A204.1 (cell line): Measurements from ENCODE around the gene OGT.
"Not testable (repeated sequence)": the region's sequence is repeated elsewhere in the genome, so short reads cannot be mapped to it uniquely, and the experiment has no call there.

Experiments
- FAIRE-seq: peaks from 2 replicates; lab custom pipeline; 2012; peaks lifted over from hg19 to GRCh38; lab: Jason Lieb, UNC

Gene OGT

DNA sequence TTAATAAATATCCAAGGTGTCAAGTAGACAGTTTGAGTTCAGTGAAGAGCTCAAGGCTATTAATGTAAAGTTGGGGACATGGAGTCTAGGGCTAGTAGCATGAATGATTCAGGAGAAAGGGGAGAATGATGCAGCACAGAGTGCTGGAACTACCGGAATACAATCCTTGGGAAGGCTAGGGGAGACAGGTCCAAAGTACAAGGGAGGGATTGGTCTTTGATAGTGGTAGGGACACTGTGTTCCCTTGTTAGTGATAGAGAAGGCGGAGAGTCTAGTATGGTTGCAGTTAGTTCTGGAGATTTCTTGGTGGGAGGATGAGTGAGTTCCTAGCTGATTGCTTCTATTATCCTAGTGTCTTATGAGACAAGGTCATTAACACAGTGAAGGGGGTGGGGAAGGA lies 54.0 kb downstream of the OGT start:
- FAIRE-seq = no peak

- FAIRE-seq = not testable (repeated sequence)
Measured at GRCh38 chrX:71593210-71593609, 60.3 kb downstream of the OGT start.

DNA sequence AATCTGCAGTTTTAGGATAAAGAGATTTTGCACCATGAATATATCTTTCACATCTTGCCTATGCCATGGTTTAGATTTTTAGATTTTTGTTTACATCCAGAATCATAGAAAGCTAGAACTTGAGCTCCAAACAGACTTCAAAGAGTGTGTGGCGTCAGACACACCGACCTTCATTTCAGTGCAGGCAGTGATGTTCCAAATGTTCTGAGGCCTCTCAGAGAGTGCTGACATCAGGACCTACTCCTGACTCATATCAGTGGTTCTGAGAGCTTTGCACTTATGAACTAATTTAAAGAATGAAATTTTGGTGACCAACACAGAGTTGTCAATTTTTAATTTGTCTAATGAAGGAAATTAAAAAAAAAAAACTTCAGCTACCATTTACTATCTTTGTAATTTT lies 67.1 kb downstream of the OGT start:
- no peak for FAIRE-seq

DNA sequence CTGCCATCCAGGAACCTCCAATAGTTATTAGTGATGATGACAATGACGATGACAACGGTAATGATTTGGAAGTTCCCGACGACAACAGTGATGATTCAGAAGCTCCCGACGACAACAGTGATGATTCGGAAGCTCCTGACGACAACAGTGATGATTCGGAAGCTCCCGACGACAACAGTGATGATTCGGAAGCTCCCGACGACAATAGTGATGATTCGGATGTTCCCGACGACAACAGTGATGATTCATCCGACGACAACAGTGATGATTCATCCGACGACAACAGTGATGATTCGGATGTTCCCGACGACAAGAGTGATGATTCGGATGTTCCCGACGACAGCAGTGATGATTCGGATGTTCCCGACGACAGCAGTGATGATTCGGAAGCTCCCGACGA lies 70.7 kb downstream of the OGT start:
- FAIRE-seq = no peak

- no peak for FAIRE-seq
Measured at GRCh38 chrX:71604141-71604540, 71.2 kb downstream of the OGT start.

DNA sequence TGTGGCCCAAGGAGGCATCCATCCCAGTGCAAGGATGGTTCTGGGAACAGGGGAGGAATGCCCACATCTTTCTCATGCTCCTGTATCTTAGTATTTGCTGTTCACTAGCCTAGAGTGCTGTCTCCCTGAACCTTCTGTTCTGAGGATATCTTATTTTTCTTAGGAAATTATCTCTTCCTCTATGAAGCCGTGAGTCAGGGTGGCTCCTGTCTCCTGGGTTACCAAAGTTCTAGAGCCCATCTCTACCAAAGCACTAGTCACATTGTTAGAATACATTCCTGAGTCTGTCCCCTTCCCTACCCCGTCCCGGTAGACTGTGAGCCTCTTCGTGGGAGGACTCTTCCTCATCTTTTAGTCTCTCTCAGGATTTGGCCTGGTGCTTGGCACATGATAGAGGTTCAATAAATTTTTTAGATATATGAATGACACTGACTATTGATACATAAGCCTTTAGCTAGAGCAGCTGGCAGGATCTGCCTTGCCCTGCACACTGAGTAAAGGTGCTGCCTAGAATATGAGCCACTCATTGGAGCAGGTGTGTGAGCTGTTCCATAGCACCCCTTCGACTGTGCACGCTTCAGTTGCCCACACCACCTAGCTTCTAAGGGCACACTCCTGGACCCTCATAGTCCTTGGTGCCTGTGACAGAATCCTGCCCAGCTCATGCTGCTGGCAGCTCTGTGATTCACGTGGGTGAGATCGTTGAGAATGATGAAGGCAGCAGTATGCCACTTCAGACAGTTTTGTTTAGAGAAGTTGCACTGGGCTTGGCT lies 72.1 kb downstream of the OGT start:
- no peak for FAIRE-seq

- no peak for FAIRE-seq
Measured at GRCh38 chrX:71606536-71607216, 73.8 kb downstream of the OGT start.

- no peak for FAIRE-seq
Measured at GRCh38 chrX:71607488-71607887, 74.6 kb downstream of the OGT start.

- no peak for FAIRE-seq
Measured at GRCh38 chrX:71609095-71609750, 76.3 kb downstream of the OGT start.

DNA sequence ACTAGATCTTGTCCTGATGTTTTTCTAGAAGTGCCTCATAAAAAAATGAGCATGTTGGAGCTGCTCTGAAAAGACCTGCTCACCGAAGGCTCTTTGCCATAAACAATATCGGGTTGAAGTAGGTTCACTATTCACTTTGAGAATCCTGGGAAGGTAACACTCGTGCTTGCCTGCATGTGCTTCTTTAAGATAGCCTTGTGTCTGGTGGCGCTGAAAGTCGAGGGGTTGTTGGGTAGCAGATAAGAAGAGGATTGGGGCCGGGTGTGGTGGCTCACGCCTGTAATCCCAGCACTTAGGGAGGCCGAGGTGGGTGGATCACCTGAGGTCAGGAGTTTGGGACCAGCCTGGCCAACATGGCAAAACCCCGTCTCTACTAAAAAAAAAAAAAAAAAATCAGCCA lies 78.8 kb downstream of the OGT start:
- not testable (repeated sequence) for FAIRE-seq

DNA sequence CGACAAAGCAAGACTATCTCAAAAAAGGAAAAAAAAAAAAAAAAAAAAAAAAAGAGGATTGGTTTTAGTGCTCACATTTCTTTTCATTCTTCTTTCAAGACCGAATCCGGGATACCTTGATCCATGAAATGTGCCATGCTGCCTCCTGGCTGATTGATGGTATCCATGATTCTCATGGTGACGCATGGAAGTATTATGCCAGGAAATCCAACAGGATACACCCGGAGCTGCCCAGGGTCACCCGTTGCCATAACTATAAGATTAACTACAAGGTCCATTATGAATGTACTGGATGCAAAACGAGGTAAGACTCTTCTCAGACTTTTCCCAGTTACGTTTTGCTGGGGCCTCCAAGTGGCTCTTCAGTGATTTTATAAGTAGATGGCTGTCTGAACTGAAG lies 79.4 kb downstream of the OGT start:
- no peak for FAIRE-seq

DNA sequence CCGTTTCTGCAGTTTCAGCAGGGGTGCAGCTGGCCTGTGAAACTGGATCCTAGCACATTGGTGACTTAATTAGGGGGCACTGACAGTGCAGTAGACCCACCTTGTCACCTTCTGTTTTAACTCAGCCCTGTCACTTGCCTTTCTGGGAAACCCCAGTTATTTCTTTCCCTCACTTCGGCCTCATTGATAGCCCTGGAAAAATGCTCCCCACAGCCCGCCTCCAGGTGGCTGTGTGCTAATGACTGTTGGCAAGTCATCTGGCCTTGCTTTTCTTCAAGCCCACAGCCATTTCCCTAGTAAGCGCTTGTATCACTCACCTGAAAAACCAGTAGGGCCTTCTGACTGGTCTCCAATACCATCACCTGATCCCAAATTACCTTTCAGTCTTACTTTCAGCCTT lies 82.2 kb downstream of the OGT start:
- no peak for FAIRE-seq

DNA sequence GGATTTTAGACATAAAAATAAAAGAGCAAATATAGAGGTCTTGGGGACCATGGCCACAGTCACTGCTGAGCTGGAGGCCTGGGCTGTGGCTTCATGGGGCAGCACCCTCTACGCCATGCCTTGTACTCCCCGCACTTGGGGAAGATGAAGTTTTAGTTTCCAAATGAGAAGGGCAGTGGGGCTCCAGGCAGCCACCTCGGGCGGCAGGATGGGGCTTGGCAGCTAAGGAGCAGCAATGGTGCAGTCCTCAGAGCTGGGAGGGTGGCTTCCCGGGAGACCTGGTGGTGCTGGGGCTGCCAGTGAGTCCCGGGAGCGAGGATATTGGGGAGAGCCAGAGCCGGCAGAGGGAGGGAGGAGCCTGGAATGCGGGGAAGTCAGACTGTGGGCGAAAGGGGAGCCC lies 83.0 kb downstream of the OGT start:
- no peak for FAIRE-seq

DNA sequence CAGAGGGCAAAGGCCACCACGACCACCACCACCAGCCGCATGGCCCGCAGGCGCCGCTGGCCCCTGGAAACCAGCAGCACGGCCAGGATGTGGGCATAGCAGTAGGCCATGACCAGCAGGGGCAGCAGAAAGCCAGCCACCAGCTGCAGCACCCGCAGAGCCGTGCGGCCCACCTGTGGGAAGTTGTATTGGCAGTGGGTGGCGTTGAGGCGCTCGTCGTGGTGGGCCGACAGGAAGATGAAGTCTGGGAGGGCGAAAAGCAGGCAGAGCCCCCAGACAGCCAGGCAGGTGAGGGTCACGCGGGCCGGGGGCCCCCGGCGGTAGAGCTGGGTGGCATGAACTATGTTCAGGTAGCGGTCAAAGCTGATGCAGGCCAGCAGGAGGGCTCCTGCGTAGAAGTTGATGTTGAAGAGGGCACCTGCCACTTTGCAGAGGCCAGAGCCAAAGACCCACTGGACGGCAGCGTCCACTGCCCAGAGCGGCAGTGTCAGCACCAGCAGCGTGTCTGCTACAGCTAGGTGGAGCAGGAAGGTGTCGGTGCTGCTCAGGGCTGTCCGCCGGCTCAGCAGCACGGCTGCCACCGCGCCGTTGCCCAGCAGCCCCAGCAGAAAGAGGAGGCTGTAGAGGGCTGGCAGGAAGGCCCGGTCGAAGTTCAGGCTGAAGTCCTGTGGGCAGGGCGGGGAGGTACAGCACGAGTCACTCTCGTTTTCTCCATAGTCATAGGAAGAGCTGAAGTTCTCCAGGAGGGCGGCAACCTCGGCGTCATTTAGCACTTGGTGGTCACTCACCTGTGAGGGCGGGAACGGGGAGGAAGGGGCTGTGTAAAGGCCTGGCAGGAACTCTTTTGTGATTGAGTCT lies 84.0 kb downstream of the OGT start:
- FAIRE-seq = no peak

DNA sequence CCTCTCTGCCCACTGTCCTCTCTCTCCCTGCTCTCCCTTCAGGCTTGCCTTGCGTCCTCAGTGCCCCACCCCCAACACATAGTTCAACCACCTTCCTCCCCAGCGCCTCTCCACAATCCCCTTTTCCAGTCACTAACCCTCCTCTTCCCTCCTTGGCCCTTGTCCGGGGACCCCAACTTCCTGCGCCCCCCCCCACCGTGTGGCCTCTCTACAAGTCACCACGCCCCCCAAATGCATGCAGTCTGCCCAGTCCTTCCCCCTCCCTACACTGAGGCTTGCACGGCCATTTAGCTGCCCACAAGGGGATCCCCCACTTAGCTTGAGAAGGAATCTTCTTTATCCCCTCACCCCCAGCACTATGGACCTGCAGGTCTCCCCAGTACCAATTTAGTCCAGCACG lies 84.8 kb downstream of the OGT start:
- FAIRE-seq = no peak

DNA sequence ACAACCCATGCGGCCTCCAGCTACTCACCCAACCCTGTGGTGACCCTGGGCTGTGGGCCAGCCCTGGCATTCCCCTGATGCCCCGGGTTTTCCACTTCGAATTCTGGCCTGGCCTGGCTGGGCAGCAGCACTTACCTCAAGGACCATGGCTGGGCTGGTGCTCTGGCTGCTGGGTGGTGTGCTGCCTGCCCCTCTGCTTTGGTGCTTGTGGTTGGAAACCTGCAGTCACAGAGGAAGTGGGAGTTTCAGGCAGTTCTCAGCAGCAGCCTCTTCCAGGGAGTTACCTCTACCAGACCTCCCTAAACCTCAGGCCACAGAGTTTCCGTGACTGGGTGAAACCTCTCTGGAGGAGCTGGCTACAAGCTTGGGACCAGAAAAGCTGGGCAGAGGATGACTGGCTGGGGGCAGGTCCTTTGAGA lies 85.4 kb downstream of the OGT start, which contains the start of gene CXCR3:
CXCR3 (minus strand) TSS at position 209 of the 419 bp plus-strand sequence; CDS start at position 147, 62 bp downstream.
- FAIRE-seq = no peak

DNA sequence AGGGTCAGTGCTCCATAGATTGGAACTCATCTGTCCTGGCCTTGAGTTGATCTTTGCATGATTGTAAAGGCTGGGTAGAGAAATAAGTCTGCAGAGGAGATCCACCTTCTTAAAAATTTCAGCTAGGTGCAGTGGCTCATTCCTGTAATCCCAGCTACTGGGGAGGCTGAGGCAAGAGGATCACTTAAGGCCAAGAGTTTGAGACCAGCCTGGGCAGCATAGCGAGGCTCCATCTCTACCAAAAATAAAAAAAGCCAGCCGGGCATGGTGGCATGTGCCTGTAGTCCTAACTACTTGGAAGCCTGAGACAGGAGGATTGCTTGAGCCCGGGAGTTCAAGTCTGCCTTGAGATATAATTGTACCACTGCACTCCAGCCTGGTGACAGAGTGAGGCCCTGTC lies 85.9 kb downstream of the OGT start:
- FAIRE-seq = no peak

- no peak for FAIRE-seq
Measured at GRCh38 chrX:71619193-71619592, 86.3 kb downstream of the OGT start.

DNA sequence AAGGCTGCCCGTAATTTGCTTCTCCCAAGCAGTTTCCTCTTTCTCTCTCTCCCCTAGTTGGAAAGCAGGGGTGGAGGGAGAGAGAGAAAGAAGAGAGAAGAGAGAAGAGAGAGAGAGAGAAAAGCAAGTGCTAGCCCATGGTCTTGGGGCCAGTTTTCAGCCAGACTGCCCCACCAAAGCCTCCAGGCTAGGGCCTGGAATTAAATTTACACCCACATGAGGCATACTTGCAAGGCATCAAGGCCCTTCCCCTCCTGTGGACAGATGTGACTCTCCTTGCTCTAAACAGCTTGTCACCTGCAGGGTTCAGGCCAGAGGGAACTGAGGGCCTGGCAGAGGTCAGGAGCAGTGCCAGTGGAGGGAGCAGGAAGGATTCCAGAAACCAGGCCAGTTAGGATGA lies 87.1 kb downstream of the OGT start:
- no peak for FAIRE-seq

- FAIRE-seq = no peak
Measured at GRCh38 chrX:71621603-71622002, 88.7 kb downstream of the OGT start.

- FAIRE-seq = no peak
Measured at GRCh38 chrX:71622032-71622575, 89.2 kb downstream of the OGT start.
